Right lobe of liver (tissue), 6 donors: Measurements from ENCODE around the gene MAP4. TPM values are rescaled to one million over a fixed set of nuclear protein-coding genes. Genes with fewer than 3 reads are reported as not detected.
A peak's percentile ranks its signal among the peaks of the same experiment; 100 is the strongest.
"Not testable (repeated sequence)": the region's sequence is repeated elsewhere in the genome, so short reads cannot be mapped to it uniquely, and the experiment has no call there.

Experiments
- ATAC-seq, 4 donors: fragments of 200-7000 bp; cut with Tn5 transposase; one replicate each; pipeline ENCODE4 v1.9.1; 2020; ENCODE audit warnings: mild to moderate bottlenecking in 4 of 4, moderate library complexity in 4 of 4
- DNase-seq, 3 donors: peaks; one replicate each; pipeline ENCODE4 v3.0.0-alpha.2; 2020
- H3K27ac ChIP-seq, 3 donors: fragments of 200-600 bp; one replicate each; pipeline ENCODE4 v1.8.0; 2022
- H3K27me3 ChIP-seq, 2 donors: fragments of 200-600 bp; one replicate each; pipeline ENCODE4 v1.8.0; 2022
- H3K36me3 ChIP-seq, 4 donors: fragments of 200-600 bp; sonication (generic) in 1 of 4; one replicate each; pipeline versions ENCODE4 v1.5.1 to v1.8.0; 2017 to 2022; ENCODE audit warnings: control low read depth in 1 of 4
- H3K4me1 ChIP-seq, 4 donors: fragments of 200-600 bp; sonication (generic) in 1 of 4; one replicate each; pipeline versions ENCODE4 v1.5.1 to v1.8.0; 2017 to 2022; ENCODE audit warnings: control low read depth in 1 of 4
- H3K4me3 ChIP-seq, 3 donors: fragments of 200-600 bp; one replicate each; pipeline ENCODE4 v1.8.0; 2022
- H3K9me3 ChIP-seq, 4 donors: fragments of 200-600 bp; sonication (generic) in 1 of 4; one replicate each; pipeline versions ENCODE4 v1.5.1 to v1.8.0; 2017 to 2022; ENCODE audit warnings: control low read depth in 1 of 4
- POLR2A ChIP-seq: fragments of 450-650 bp; IDR thresholded peaks from one replicate; pipeline ENCODE4 v1.6.1; 2017; ENCODE audit warnings: antibody characterized with exemption, mild to moderate bottlenecking
- WGBS: methylation state at CpG from one replicate; pipeline ENCODE4 v1.1.6; 2018; ENCODE audit warnings: low coverage, low lambda C conversion rate; ENCODE audit not compliant: insufficient coverage; ENCODE audit errors: missing lambda C conversion rate; 5-methylcytosine and 5-hydroxymethylcytosine counted together
- intact Hi-C, 2 donors: fragments of 100-400 bp; cut with DNase I; formaldehyde crosslinking; loops; one replicate each; pipeline versions ENCODE4 v1.11.2 to v1.14.1; 2022
- total RNA-seq, 6 experiments: library from RNA; depleted of rRNA in 2 of 6; stranded (reverse); fragments of >200 nt in 2 of 6; fragmentation: NEBNext Ultra II Directional in 3 of 6; extraction: Animal tissue kit (Norgen Biotek cat#: 25700) in 3 of 6; gene quantifications; one replicate each; pipeline versions ENCODE4 v1.1.0 to v1.2.4, GENCODE V29; 2016 to 2023
- TF ChIP-seq, protein P1 (sequence below), 4 donors: fragments of 200-600 bp in 3 of 4; fragments of 450-650 bp in 1 of 4; IDR thresholded peaks; one replicate each; pipeline versions ENCODE4 v1.5.1 to v1.8.0; 2016 to 2022; ENCODE audit warnings: antibody characterized with exemption in 4 of 4, mild to moderate bottlenecking in 2 of 4
- donor health status: DM: no; HTN: yes; CAD: no.
- donor health status: DM: no; HTN: no; CAD: no.
- donor health status: DM: no; HTN: no; CAD: no.
- donor health status: DM: no; HTN: yes; CAD: no.
- donor health status: DM: no; HTN: yes; CAD: no.

MAP4 gene
- total RNA-seq, 6 experiments from 2014 or later, result 59.1 to 94.9 (median 66.2) TPM

DNA sequence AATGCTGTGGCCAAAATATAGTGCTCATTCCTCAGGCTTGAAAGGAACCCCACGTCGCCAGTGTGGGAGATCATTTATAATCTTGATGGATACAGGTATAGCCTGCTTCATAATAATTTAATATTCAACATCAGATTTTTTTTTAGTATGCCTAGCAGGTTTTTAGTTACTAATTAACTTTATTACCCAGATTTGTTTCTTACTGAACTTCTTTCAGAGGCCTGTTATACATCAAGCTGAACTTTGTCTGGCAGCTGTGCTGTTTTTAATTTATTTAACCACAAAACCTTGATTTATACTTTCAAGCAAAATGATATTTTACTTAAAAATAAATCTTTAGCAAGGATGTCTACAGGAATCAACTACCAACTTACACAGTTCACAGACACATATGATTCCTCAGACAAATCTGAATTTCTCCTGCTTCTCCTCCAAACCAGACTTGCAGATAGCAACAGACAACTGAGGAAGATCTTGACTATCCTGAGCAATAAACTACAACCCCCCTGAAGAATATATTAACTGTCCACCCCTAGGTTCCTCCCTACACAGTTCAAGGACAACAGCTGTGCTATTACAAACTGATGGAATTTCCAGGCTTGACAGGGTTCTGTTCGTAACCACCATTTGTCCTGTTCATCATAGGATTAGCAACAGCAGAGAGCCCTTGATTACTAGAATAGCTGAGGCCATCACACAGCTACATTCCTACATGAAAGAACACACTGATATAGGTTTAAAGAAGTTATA, 610 bp downstream of the MAP4 start:
- Histone ChIP-seq H3K36me3 (no peaks in the 10 kb centered on the region), H3K9me3 (no peaks in the 10 kb centered on the region), H3K4me3 (no peak overlapping the region), H3K4me1 (peaks cover 0 to 49% (median 22%) of the 10 kb centered on the region in 4 donors), H3K27ac (peak overlapping the region; percentile 13 to 65 (median 27)), H3K27me3 (no peaks in the 10 kb centered on the region)
- intact Hi-C loops, result no loop called here
- ATAC-seq, result peak; percentile 8 to 41 (median 37)
- TF ChIP-seq POLR2A, result no peak
- TF ChIP-seq, protein P1, sequence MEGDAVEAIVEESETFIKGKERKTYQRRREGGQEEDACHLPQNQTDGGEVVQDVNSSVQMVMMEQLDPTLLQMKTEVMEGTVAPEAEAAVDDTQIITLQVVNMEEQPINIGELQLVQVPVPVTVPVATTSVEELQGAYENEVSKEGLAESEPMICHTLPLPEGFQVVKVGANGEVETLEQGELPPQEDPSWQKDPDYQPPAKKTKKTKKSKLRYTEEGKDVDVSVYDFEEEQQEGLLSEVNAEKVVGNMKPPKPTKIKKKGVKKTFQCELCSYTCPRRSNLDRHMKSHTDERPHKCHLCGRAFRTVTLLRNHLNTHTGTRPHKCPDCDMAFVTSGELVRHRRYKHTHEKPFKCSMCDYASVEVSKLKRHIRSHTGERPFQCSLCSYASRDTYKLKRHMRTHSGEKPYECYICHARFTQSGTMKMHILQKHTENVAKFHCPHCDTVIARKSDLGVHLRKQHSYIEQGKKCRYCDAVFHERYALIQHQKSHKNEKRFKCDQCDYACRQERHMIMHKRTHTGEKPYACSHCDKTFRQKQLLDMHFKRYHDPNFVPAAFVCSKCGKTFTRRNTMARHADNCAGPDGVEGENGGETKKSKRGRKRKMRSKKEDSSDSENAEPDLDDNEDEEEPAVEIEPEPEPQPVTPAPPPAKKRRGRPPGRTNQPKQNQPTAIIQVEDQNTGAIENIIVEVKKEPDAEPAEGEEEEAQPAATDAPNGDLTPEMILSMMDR (IDR thresholded peaks at IDR 0.05), result no peak
- DNase-seq, result no peak
- 15% methylated on average over 3 of the region's 3 CpGs for WGBS

GRCh38 chr3:48014358-48014757, 1.9 kb downstream of the MAP4 start:
- Histone ChIP-seq H3K36me3 (no peaks in the 10 kb centered on the region), H3K27me3 (no peaks in the 10 kb centered on the region), H3K4me1 (peaks cover 0 to 49% (median 22%) of the 10 kb centered on the region in 4 donors), H3K27ac (peak overlapping the region in 2 of 3 donors; percentile 27 to 65), H3K9me3 (no peaks in the 10 kb centered on the region), H3K4me3 (no peak overlapping the region)
- intact Hi-C loops, result no loop called here
- TF ChIP-seq, protein P1 (IDR thresholded peaks at IDR 0.05), result no peak
- no peak for TF ChIP-seq POLR2A
- DNase-seq (no peak), ATAC-seq (no peak)
- whole genome bisulfite sequencing, result 60% methylated on average over 2 of the region's 2 CpGs

DNA sequence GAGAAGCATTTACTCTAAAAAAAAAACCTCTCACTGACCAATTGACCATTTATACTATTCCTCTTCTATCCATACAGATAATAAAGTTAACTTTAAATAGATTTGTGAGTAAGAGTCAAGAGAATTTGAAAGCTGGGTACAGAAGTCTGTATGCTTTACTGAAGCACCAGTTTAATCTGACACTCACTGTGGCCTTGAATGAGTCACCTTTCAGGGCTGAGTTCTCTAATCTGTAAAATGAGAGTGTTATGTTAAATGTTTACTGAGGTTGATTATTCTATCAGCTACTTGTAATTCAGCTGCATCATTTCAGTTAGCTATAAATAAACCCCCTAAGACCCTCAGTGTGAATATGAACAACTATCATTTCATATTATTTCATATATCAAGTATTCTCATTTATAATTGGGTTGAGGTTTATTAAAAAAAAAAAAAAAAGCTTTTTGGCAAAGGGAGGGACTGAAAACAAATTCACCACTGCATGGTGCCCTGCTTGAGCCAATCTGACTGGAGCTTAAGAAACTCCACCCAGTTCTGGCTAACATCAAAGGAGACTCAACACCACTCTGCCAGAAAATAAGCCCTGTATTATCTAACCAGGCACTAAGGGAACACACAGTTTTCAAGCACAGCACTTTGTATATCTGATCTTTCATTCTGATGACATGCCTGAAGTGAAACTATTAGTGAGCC, 2.8 kb downstream of the MAP4 start:
- intact Hi-C loops, result no loop called here
- no peaks in the 10 kb centered on the region for H3K27me3 ChIP-seq
- H3K4me3 ChIP-seq, result no peak overlapping the region
- TF ChIP-seq, protein P1 (IDR thresholded peaks at IDR 0.05), result no peak
- TF ChIP-seq POLR2A, result no peak
- ATAC-seq (peak; percentile 81 to 93 (median 90)), DNase-seq (peak in 1 of 3 donors; percentile 52)
- H3K36me3 ChIP-seq, result no peaks in the 10 kb centered on the region
- peak overlapping the region in 2 of 3 donors; percentile 27 to 65 for H3K27ac ChIP-seq
- H3K9me3 ChIP-seq, result no peaks in the 10 kb centered on the region
- peaks cover 0 to 49% (median 20%) of the 10 kb centered on the region in 4 donors for H3K4me1 ChIP-seq

GRCh38 chr3:48012659-48013058, 3.6 kb downstream of the MAP4 start:
- no peak for TF ChIP-seq POLR2A
- TF ChIP-seq, protein P1 (IDR thresholded peaks at IDR 0.05), result no peak
- intact Hi-C loops, result no loop called here
- WGBS, result 92% methylated on average over 2 of the region's 2 CpGs
- DNase-seq, result no peak
- no peak for ATAC-seq
- Histone ChIP-seq H3K27ac (peak overlapping the region in 1 of 3 donors; percentile 65), H3K36me3 (no peaks in the 10 kb centered on the region), H3K27me3 (no peaks in the 10 kb centered on the region), H3K9me3 (no peaks in the 10 kb centered on the region), H3K4me3 (no peak overlapping the region), H3K4me1 (peaks cover 0 to 44% (median 19%) of the 10 kb centered on the region in 4 donors)

DNA sequence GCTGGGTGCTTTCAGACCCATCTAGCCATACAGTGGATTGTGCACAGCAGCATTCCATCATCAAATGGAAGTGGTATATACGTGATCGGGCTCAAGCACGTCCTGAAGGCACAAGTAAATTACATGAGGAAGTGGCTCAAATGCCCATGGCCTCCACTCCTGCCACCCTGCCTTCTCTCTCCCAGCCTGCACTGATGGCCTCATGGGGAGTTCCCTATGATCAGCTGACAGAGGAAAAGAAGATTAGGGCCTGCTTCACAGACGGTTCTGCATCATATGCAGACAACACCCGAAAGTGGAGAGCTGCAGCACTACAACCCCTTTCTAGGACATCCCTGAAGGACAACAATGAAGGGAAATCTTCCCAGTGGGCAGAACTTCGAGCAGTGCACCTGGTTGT, 8.2 kb downstream of the MAP4 start:
- intact Hi-C loops, H3K4me3 ChIP-seq, H3K9me3 ChIP-seq, H3K4me1 ChIP-seq, DNase-seq, H3K27ac ChIP-seq, ATAC-seq, H3K27me3 ChIP-seq, H3K36me3 ChIP-seq: not testable (repeated sequence)
- 83% methylated on average over 2 of the region's 6 CpGs for WGBS

DNA sequence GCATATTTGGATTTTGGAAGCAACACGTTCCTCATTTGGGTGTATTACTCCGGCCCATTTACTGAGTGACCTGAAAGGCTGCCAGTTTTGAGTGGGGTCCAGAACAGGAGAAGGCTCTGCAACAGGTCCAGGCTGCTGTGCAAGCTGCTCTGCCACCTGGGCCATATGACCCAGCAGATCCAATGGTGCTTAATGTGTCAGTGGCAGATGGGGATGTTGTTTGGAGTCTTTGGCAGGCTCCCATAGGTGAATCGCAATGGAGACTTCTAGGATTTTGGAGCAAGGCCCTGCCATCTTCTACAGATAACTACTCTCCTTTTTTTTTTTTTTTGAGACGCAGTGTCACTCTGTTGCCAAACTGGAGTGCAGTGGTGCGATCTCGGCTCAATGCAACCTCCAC, 8.9 kb downstream of the MAP4 start:
- H3K27ac ChIP-seq, intact Hi-C loops, DNase-seq: not testable (repeated sequence)

DNA sequence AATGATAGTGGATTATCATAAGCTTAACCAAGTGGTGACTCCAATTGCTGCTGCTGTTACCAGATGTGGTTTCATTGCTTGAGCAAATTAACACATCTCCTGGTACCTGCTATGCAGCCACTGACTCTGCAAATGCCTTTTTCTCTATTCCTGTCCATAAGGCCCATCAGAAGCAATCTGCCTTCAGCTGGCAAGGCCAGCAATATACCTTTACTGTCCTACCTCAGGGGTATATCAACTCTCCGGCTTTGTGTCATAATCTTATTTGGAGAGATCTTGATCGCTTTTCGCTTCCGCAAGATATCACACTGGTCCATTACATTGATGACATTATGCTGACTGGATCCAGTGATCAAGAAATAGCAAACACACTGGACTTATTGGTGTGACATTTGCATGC, 9.4 kb downstream of the MAP4 start:
- 97% methylated on average over 4 of the region's 4 CpGs for WGBS
- H3K27me3 ChIP-seq, H3K9me3 ChIP-seq, intact Hi-C loops, ATAC-seq, H3K4me3 ChIP-seq, H3K27ac ChIP-seq, H3K4me1 ChIP-seq, DNase-seq, H3K36me3 ChIP-seq: not testable (repeated sequence)

More for the DNA sequence above, 8.9 kb downstream of the MAP4 start:
- H3K27me3 ChIP-seq, H3K36me3 ChIP-seq, H3K9me3 ChIP-seq, ATAC-seq, H3K4me3 ChIP-seq, H3K4me1 ChIP-seq: not testable (repeated sequence)
- 95% methylated on average over 5 of the region's 6 CpGs for WGBS
